H1 (cell line): Measurements from ENCODE around the gene PCDHGA1. TPM values are rescaled to one million over a fixed set of nuclear protein-coding genes. Genes with fewer than 3 reads are reported as not detected.

Source experiments
- CTBP2 ChIP-seq: IDR thresholded peaks from 2 replicates; pipeline ENCODE4 v1.7.0; 2011; ENCODE audit warnings: borderline replicate concordance, mild to moderate bottlenecking, moderate library complexity, mixed read lengths, low read length; ENCODE audit not compliant: insufficient read depth, insufficient read length
- JUN ChIP-seq: IDR thresholded peaks from 2 replicates; pipeline ENCODE4 v1.6.1; 2011; ENCODE audit warnings: low read depth, mild to moderate bottlenecking, improper control_type of control experiment, low read length
- NRF1 ChIP-seq: IDR thresholded peaks from 2 replicates; pipeline ENCODE4 v1.6.1; 2011; ENCODE audit warnings: mild to moderate bottlenecking, low read depth, low read length, improper control_type of control experiment
- POLR2AphosphoS5 ChIP-seq: IDR thresholded peaks from 2 replicates; pipeline ENCODE4 v1.6.1; 2011; ENCODE audit warnings: low read depth, low read length
- RBBP5 ChIP-seq: IDR thresholded peaks from 2 replicates; pipeline ENCODE4 v1.7.1; 2012; ENCODE audit warnings: low read depth, mild to moderate bottlenecking, inconsistent platforms, low read length, moderate library complexity, borderline replicate concordance
- SIRT6 ChIP-seq: IDR thresholded peaks from one replicate; pipeline ENCODE4 v1.7.1; 2012; ENCODE audit warnings: low read length, inconsistent platforms
- SIX5 ChIP-seq: IDR thresholded peaks from 2 replicates; pipeline ENCODE4 v1.6.1; 2011; ENCODE audit warnings: mild to moderate bottlenecking, low read depth, low read length
- SP1 ChIP-seq: IDR thresholded peaks from 2 replicates; pipeline ENCODE4 v1.6.1; 2011; ENCODE audit warnings: low read depth, low read length
- polyA plus RNA-seq, 7 experiments: library from polyadenylated mRNA; depleted of rRNA in 3 of 7; stranded (reverse) in 5 of 7; unstranded in 2 of 7; fragments of >200 nt in 5 of 7; fragments of 200-250 nt in 2 of 7; gene quantifications; 1 replicate in 5 of 7; 2 replicates in 1 of 7; 4 replicates in 1 of 7; pipeline versions ENCODE4 v1.2.1 to v1.2.3, GENCODE V29; 2011 to 2013; ENCODE audit warnings: missing spikeins in 2 of 7, mixed read lengths in 2 of 7
- total RNA-seq: library from RNA; stranded (reverse); fragmentation: NEBNext Ultra II Directional; extraction: Animal tissue kit (Norgen Biotek cat#: 25700); gene quantifications from 2 replicates; pipeline ENCODE4 v1.2.1, GENCODE V29; 2021
- TF ChIP-seq, protein P1 (sequence below): IDR thresholded peaks from 2 replicates; pipeline ENCODE4 v1.6.1; 2012; ENCODE audit warnings: inconsistent platforms

The PCDHGA1 gene
- total and polyA plus RNA-seq, 2 of the 8 experiments (the other 6 are each of a cell fraction or from before 2014, with no cell fraction given) = 0.57 to 0.89 TPM

DNA sequence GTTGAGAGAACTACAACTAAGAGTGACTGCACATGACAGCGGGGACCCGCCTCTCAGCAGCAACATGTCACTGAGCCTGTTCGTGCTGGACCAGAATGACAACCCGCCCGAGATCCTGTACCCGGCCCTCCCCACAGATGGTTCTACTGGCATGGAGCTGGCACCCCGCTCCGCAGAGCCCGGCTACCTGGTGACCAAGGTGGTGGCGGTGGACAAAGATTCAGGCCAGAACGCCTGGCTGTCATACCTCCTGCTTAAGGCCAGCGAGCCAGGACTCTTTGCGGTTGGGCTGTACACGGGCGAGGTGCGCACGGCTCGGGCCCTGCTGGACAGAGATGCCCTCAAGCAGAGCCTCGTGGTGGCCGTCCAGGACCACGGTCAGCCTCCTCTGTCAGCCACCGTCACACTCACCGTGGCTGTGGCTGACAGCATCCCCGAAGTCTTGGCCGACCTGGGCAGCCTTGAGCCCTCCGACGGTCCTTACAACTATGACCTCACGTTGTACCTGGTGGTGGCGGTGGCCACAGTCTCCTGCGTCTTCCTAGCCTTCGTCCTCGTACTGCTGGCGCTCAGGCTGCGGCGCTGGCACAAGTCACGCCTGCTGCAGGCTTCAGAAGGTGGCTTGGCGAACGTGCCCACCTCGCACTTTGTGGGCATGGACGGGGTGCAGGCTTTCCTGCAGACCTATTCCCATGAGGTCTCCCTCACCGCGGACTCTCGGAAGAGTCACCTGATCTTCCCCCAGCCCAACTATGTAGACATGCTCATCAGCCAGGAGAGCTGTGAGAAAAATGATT lies 54.4 kb downstream of the PCDHGA1 start (continued):
- TF ChIP-seq JUN = no peak
- no peak for TF ChIP-seq POLR2AphosphoS5
- no peak for TF ChIP-seq NRF1
- no peak for TF ChIP-seq SP1
- no peak for TF ChIP-seq CTBP2
- no peak for TF ChIP-seq SIX5
- no peak for TF ChIP-seq SIRT6
- TF ChIP-seq RBBP5 = no peak
- TF ChIP-seq, protein P1, sequence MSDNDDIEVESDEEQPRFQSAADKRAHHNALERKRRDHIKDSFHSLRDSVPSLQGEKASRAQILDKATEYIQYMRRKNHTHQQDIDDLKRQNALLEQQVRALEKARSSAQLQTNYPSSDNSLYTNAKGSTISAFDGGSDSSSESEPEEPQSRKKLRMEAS = no peak
